AG04450 (cell line): ENCODE measurements around the gene DYSF. TPM values are rescaled to one million over a fixed set of nuclear protein-coding genes. Genes with fewer than 3 reads are reported as not detected.

Source experiments
- CTCF ChIA-PET: fragments of 300-600, 350-600 bp; formaldehyde crosslinking; extraction: SDS; loops from one replicate; lab custom pipeline; 2022; ENCODE audit warnings: antibody characterized with exemption, inconsistent platforms; lab: Charles Lee
- POLR2A ChIA-PET: fragments of 350-600 bp; formaldehyde crosslinking; extraction: SDS; loops from one replicate; lab custom pipeline; 2021; ENCODE audit warnings: antibody characterized with exemption, inconsistent platforms; lab: Yijun Ruan, JAX
- DNase-seq: peaks from one replicate; pipeline ENCODE4 v3.0.0-alpha.2; 2011; ENCODE audit warnings: low read depth, low spot score
- H3K27ac ChIP-seq: one replicate; pipeline ENCODE4 v1.5.1; 2012; ENCODE audit warnings: low read depth, low read length, control low read depth
- H3K27me3 ChIP-seq: one replicate; pipeline ENCODE4 v1.6.0; 2012; ENCODE audit warnings: low read length; ENCODE audit not compliant: control insufficient read depth, insufficient read depth
- H3K4me3 ChIP-seq: 2 replicates; pipeline ENCODE4 v1.5.1; 2011; ENCODE audit warnings: mild to moderate bottlenecking, low read depth, low read length, control low read depth
- H3K9me3 ChIP-seq: 2 replicates; pipeline ENCODE4 v1.5.1; 2012; ENCODE audit warnings: low read length; ENCODE audit not compliant: control insufficient read depth, insufficient read depth
- polyA plus RNA-seq: library from polyadenylated mRNA; depleted of rRNA; stranded (reverse); fragments of >200 nt; gene quantifications from 2 replicates; pipeline ENCODE4 v1.2.3, GENCODE V29; 2011
- TF ChIP-seq, protein P1 (sequence below): IDR thresholded peaks from 2 replicates; pipeline ENCODE4 v1.5.1; 2011; ENCODE audit warnings: low read depth, low read length, control low read depth, inconsistent platforms

Gene DYSF
- polyA plus RNA-seq, 1 experiment, result 0.07 TPM

DNA sequence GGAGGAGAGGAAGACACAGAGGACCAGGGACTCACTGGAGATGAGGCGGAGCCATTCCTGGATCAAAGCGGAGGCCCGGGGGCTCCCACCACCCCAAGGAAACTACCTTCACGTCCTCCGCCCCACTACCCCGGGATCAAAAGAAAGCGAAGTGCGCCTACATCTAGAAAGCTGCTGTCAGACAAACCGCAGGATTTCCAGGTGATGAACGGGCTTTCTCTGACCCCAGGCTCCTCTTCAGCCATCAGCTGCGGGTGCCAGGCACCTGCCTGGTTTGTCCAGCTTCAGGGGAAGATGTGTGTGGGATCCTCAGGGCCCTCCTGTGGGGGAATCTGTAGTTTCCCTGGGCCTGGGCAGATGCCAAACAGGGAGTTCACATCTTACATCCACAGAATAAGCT lies 60.4 kb downstream of the DYSF start:
- ChIA-PET CTCF (interaction anchor here (0.7 to 12.7 kb wide), 4 partner anchors 53 to 1391 kb away, joined by 3 to 467 read pairs (median 30); no protein-coding TSS in a partner anchor), POLR2A (no interaction called here)
- Histone ChIP-seq H3K27me3 (peaks cover 30% of the 10 kb centered on the region), H3K4me3 (no peak overlapping the region), H3K27ac (no peak overlapping the region), H3K9me3 (no peaks in the 10 kb centered on the region)
- TF ChIP-seq, protein P1, sequence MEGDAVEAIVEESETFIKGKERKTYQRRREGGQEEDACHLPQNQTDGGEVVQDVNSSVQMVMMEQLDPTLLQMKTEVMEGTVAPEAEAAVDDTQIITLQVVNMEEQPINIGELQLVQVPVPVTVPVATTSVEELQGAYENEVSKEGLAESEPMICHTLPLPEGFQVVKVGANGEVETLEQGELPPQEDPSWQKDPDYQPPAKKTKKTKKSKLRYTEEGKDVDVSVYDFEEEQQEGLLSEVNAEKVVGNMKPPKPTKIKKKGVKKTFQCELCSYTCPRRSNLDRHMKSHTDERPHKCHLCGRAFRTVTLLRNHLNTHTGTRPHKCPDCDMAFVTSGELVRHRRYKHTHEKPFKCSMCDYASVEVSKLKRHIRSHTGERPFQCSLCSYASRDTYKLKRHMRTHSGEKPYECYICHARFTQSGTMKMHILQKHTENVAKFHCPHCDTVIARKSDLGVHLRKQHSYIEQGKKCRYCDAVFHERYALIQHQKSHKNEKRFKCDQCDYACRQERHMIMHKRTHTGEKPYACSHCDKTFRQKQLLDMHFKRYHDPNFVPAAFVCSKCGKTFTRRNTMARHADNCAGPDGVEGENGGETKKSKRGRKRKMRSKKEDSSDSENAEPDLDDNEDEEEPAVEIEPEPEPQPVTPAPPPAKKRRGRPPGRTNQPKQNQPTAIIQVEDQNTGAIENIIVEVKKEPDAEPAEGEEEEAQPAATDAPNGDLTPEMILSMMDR, result no peak
- no peak for DNase-seq

DNA sequence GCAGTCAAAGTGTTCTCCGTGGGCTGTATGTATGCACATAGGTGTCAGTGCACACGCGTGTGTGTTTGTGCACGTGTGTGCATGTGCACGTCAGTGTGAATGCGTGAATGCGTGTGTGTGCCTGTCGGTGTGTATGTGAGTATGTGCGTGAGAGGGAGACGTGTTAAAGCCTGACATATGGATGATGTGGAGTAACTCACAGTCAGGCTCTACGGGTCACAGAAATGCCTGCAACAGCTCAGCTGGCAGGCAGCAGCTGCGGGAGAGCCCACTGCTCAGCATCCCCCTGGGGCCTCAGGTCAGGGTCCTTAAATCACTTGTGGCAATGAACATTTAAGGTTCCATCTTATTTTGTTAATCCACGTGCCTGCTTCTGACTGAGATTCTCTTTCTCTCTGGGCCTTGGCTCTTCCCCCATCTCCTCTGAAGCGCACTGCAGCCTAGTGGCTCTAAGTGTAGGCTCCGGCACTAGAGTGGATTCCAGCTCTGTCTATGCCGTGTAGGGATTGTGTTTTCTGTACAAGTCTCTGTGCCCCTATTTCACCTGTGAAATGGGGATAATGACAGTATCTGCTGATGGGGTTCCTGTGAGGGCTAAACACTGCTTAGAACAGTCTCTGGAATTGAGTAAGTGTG lies 63.0 kb downstream of the DYSF start:
- ChIA-PET CTCF (interaction anchor here (0.8 to 2.3 kb wide), 2 partner anchors 185 to 217 kb away, joined by 7 to 11 read pairs; partner anchors contain the start of gene ZNF638), POLR2A (no interaction called here)
- Histone ChIP-seq H3K4me3 (no peak overlapping the region), H3K27me3 (peaks cover 35% of the 10 kb centered on the region), H3K27ac (no peak overlapping the region), H3K9me3 (no peaks in the 10 kb centered on the region)
- DNase-seq, result no peak
- TF ChIP-seq, protein P1, result no peak

DNA sequence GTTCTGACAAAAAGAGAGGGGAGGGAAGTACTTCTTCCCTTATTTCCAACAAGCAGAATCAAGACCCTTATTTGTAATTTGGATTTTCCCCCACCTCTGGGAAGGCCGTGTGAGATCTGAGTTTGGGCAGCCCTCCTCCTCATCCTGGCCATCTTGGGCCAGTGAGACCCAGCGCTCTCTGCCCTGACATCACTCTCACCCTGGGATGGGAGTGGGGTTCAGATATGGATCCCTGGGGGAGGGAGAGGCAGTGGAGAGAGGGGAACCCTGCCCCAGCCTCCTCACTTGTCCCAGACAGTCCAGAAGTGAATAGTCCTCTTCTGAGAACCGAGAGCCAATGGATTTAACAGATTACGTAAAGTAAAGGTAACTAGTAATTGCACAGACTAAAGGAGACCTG lies 64.5 kb downstream of the DYSF start:
- Histone ChIP-seq H3K27me3 (peaks cover 34% of the 10 kb centered on the region), H3K4me3 (no peak overlapping the region), H3K27ac (no peak overlapping the region), H3K9me3 (no peaks in the 10 kb centered on the region)
- ChIA-PET POLR2A (no interaction called here), CTCF (interaction anchor here (2.3 to 4.2 kb wide), 2 partner anchors 7 to 218 kb away, joined by 11 to 16 read pairs; no protein-coding TSS in a partner anchor)
- TF ChIP-seq, protein P1, result no peak
- DNase-seq, result no peak

DNA sequence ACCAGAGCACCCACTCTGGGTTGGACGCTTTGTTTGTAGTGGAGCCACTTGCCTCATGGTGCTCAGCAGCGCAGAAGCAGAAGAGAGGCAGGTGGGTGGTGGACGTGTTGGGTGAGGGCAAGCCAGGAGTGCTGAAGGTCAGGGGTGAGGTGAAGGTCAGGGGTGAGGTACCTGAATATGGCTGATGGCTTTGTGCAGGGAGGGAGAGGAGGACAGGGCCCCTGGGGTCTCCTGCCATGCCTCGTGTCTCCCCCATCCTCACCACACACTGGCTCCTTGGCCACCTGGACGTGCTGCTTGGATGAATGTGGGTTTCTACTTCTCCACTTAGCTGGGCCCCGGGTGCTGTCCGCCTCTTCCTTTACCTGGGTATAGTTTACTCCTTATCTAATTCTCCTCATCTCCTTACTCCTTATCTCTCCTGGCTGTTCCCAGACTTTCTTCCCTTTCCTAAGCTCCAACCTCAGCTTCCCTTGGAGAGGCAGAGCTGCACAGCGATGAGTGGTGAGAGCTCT lies 68.1 kb downstream of the DYSF start:
- Histone ChIP-seq H3K4me3 (no peak overlapping the region), H3K9me3 (no peaks in the 10 kb centered on the region), H3K27ac (no peak overlapping the region), H3K27me3 (peaks cover 32% of the 10 kb centered on the region)
- ChIA-PET CTCF (interaction anchor here (4.2 kb wide), 1 partner anchor 11 kb away, joined by 16 read pairs; no protein-coding TSS in a partner anchor), POLR2A (interaction anchor here (0.5 kb wide), 1 partner anchor 190 kb away, joined by 4 read pairs; the partner anchor contains the start of gene ZNF638)
- no peak for DNase-seq
- TF ChIP-seq, protein P1, result no peak

DNA sequence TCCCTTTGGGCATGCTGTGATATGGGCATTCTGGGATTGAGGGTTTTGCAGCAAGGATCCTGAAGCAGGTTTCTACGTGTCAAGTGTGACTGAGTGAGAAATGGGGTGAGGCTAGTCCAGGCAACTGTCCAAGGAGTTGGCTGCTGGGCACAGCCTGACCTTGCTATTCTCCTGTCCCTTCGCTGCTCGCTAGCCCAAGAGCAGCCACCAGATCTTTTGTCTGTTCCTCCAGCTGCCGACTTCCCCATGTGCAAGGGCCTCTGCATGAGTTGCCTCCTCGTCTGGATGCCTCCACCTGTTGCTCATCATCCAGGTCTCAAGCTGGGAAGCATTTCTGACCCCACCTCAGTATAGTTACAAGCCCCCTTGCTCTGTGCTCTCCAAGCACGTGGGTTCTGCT lies 71.1 kb downstream of the DYSF start:
- DNase-seq, result no peak
- H3K27ac ChIP-seq, result no peak overlapping the region
- H3K4me3 ChIP-seq, result no peak overlapping the region
- H3K9me3 ChIP-seq, result no peaks in the 10 kb centered on the region
- ChIA-PET CTCF (no interaction called here), POLR2A (interaction anchor here (0.6 kb wide), 1 partner anchor 68 kb away, joined by 9 read pairs; no protein-coding TSS in a partner anchor)
- peaks cover 40% of the 10 kb centered on the region for H3K27me3 ChIP-seq
- TF ChIP-seq, protein P1, result no peak
